ENCODE results near the gene CXXC5. TPM values are rescaled to one million over a fixed set of nuclear protein-coding genes. Genes with fewer than 3 reads are reported as not detected.

The CXXC5 gene
- total and polyA plus RNA-seq, 9 of the 15 experiments (the other 6 are each of a cell fraction or from before 2014, with no cell fraction given) = 1.9 to 123 (median 45.8) TPM

DNA sequence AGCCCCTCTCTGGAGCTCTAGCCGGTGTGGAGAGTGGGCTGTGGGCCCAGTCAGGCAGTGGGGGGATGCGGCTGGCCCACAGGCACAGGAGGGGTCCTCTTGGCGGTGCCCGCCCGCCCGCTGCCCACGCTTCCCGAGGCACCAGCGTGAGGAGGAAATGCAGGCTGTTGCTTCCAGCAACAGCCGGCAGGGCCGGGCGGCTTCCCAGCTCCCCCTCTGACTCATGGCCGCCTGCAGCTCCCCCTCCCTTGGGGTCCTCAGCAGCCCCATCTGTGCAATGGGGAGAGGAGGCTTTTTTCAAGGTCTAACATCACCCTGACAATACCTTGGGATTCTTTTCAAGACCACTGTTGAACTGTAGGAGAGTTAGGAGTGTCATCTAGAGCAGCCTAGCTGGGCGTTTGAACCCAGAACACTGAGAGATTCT, 10.4 kb downstream of the CXXC5 start (continued):
- TF ChIP-seq RBM39 (optimal IDR thresholded peaks at IDR 0.05; ENCODE audit: low read depth, low read length) (no peak), CXXC5 (CRISPR knock-in tag; IDR thresholded peaks at IDR 0.05) (no peak), NFXL1 (CRISPR knock-in tag; IDR thresholded peaks at IDR 0.05) (no peak), ATF1 (CRISPR knock-in tag; IDR thresholded peaks at IDR 0.05) (no peak), ATF1 (tag; IDR thresholded peaks at IDR 0.05) (no peak), BRD4 (IDR thresholded peaks at IDR 0.05) (no peak), ZC3H11A (IDR thresholded peaks at IDR 0.05; ENCODE audit: low read depth, low read length) (no peak), ATF7 (IDR thresholded peaks at IDR 0.05) (no peak), RFX1 (IDR thresholded peaks at IDR 0.05) (no peak), PHF8 (IDR thresholded peaks at IDR 0.05; ENCODE audit: borderline replicate concordance, low read length) (no peak), ETV6 (IDR thresholded peaks at IDR 0.05; ENCODE audit: borderline replicate concordance in 1 of 2, low read depth in 2 of 2, low read length in 1 of 2) (no peak), ETV6 (CRISPR knock-in tag; IDR thresholded peaks at IDR 0.05; ENCODE audit: borderline replicate concordance) (no peak), HIVEP1 (CRISPR knock-in tag; IDR thresholded peaks at IDR 0.05) (no peak), ZSCAN29 (IDR thresholded peaks at IDR 0.05) (no peak), SETDB1 (IDR thresholded peaks at IDR 0.05; ENCODE audit: low read length) (no peak), TEAD2 (tag; IDR thresholded peaks at IDR 0.05) (no peak)
- TF ChIP-seq, protein P1, sequence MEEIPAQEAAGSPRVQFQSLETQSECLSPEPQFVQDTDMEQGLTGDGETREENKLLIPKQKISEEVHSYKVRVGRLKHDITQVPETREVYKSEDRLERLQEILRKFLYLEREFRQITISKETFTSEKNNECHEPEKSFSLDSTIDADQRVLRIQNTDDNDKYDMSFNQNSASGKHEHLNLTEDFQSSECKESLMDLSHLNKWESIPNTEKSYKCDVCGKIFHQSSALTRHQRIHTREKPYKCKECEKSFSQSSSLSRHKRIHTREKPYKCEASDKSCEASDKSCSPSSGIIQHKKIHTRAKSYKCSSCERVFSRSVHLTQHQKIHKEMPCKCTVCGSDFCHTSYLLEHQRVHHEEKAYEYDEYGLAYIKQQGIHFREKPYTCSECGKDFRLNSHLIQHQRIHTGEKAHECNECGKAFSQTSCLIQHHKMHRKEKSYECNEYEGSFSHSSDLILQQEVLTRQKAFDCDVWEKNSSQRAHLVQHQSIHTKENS (CRISPR knock-in tag; IDR thresholded peaks at IDR 0.05) = no peak
- TF ChIP-seq, protein P2, sequence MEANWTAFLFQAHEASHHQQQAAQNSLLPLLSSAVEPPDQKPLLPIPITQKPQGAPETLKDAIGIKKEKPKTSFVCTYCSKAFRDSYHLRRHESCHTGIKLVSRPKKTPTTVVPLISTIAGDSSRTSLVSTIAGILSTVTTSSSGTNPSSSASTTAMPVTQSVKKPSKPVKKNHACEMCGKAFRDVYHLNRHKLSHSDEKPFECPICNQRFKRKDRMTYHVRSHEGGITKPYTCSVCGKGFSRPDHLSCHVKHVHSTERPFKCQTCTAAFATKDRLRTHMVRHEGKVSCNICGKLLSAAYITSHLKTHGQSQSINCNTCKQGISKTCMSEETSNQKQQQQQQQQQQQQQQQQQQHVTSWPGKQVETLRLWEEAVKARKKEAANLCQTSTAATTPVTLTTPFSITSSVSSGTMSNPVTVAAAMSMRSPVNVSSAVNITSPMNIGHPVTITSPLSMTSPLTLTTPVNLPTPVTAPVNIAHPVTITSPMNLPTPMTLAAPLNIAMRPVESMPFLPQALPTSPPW (CRISPR knock-in tag; IDR thresholded peaks at IDR 0.05) = peak; percentile 68
- TF ChIP-seq, protein P3, sequence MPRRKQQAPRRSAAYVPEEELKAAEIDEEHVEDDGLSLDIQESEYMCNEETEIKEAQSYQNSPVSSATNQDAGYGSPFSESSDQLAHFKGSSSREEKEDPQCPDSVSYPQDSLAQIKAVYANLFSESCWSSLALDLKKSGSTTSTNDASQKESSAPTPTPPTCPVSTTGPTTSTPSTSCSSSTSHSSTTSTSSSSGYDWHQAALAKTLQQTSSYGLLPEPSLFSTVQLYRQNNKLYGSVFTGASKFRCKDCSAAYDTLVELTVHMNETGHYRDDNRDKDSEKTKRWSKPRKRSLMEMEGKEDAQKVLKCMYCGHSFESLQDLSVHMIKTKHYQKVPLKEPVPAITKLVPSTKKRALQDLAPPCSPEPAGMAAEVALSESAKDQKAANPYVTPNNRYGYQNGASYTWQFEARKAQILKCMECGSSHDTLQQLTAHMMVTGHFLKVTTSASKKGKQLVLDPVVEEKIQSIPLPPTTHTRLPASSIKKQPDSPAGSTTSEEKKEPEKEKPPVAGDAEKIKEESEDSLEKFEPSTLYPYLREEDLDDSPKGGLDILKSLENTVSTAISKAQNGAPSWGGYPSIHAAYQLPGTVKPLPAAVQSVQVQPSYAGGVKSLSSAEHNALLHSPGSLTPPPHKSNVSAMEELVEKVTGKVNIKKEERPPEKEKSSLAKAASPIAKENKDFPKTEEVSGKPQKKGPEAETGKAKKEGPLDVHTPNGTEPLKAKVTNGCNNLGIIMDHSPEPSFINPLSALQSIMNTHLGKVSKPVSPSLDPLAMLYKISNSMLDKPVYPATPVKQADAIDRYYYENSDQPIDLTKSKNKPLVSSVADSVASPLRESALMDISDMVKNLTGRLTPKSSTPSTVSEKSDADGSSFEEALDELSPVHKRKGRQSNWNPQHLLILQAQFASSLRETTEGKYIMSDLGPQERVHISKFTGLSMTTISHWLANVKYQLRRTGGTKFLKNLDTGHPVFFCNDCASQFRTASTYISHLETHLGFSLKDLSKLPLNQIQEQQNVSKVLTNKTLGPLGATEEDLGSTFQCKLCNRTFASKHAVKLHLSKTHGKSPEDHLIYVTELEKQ (CRISPR knock-in tag; IDR thresholded peaks at IDR 0.05) = no peak
- TF ChIP-seq, protein P4, sequence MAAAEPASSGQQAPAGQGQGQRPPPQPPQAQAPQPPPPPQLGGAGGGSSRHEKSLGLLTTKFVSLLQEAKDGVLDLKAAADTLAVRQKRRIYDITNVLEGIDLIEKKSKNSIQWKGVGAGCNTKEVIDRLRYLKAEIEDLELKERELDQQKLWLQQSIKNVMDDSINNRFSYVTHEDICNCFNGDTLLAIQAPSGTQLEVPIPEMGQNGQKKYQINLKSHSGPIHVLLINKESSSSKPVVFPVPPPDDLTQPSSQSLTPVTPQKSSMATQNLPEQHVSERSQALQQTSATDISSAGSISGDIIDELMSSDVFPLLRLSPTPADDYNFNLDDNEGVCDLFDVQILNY (CRISPR knock-in tag; IDR thresholded peaks at IDR 0.05) = no peak

Measured in K562 (cell line).